HG03520 (cell line): ENCODE results near the gene ZNF784.
A peak's percentile ranks its signal among the peaks of the same experiment; 100 is the strongest.
"Not testable (repeated sequence)": the region's sequence is repeated elsewhere in the genome, so short reads cannot be mapped to it uniquely, and the experiment has no call there.

Experiments
- ATAC-seq: cut with Tn5 transposase; IDR thresholded peaks from one replicate; pipeline ENCODE4 v1.9.1; 2021; ENCODE audit warnings: mild to moderate bottlenecking, moderate library complexity; ENCODE audit not compliant: unreplicated experiment

ZNF784 gene

GRCh38 chr19:55586976-55587668 lies 37.2 kb downstream of the ZNF784 start:
- ATAC-seq: peak; percentile 56

- ATAC-seq: no peak
These were observed 38.6 kb downstream of the ZNF784 start for GRCh38 chr19:55585658-55586339.

- ATAC-seq: no peak
These were observed 39.5 kb downstream of the ZNF784 start for GRCh38 chr19:55584871-55585270.

- not testable (repeated sequence) for ATAC-seq
These were observed 40.5 kb downstream of the ZNF784 start for GRCh38 chr19:55583897-55584296.

- not testable (repeated sequence) for ATAC-seq
These were observed 42.1 kb downstream of the ZNF784 start for GRCh38 chr19:55582284-55582683.

GRCh38 chr19:55581823-55582223 lies 42.5 kb downstream of the ZNF784 start:
- ATAC-seq: no peak

- ATAC-seq: no peak
These were observed 43.1 kb downstream of the ZNF784 start for GRCh38 chr19:55581145-55581822.

- no peak for ATAC-seq
These were observed 43.7 kb downstream of the ZNF784 start, which contains the start of gene ZNF579 for GRCh38 chr19:55580628-55581144. Gene ZNF579 (minus strand): TSS chr19:55580848. CDS start chr19:55579639, 1,209 bp downstream.

GRCh38 chr19:55579766-55580621 lies 44.4 kb downstream of the ZNF784 start:
- ATAC-seq: no peak

- no peak for ATAC-seq
These were observed 45.3 kb downstream of the ZNF784 start for GRCh38 chr19:55578761-55579747.

GRCh38 chr19:55578031-55578760 lies 46.2 kb downstream of the ZNF784 start:
- no peak for ATAC-seq

GRCh38 chr19:55576746-55577145 lies 47.6 kb downstream of the ZNF784 start:
- ATAC-seq: no peak

GRCh38 chr19:55573929-55574328 lies 50.4 kb downstream of the ZNF784 start:
- not testable (repeated sequence) for ATAC-seq
